Bronchial epithelial cell (primary cell): Measurements from ENCODE around the gene EYA2. TPM values are rescaled to one million over a fixed set of nuclear protein-coding genes. Genes with fewer than 3 reads are reported as not detected.

Experiments used
- DNase-seq: peaks from one replicate; pipeline ENCODE4 v3.0.0-alpha.2; 2010; ENCODE audit warnings: low read depth
- FAIRE-seq: peaks from 2 replicates; lab custom pipeline; 2011; peaks lifted over from hg19 to GRCh38; lab: Jason Lieb, UNC
- H3K27me3 ChIP-seq: 2 replicates; pipeline ENCODE4 v1.5.1; 2011; ENCODE audit warnings: low read length; ENCODE audit not compliant: control insufficient read depth, insufficient read depth
- H3K36me3 ChIP-seq: 2 replicates; pipeline ENCODE4 v1.5.1; 2011; ENCODE audit warnings: low read length; ENCODE audit not compliant: control insufficient read depth, insufficient read depth
- H3K4me3 ChIP-seq: 2 replicates; pipeline ENCODE4 v1.5.1; 2011; ENCODE audit warnings: mild to moderate bottlenecking, low read depth, low read length, control low read depth
- CTCF ChIP-seq: IDR thresholded peaks from 2 replicates; pipeline ENCODE4 v1.5.1; 2011; ENCODE audit warnings: mild to moderate bottlenecking, moderate library complexity, low read length, control low read depth, inconsistent platforms; ENCODE audit not compliant: insufficient read depth, severe bottlenecking
- total RNA-seq: library from RNA; depleted of rRNA; stranded (reverse); fragments of >200 nt; gene quantifications from 2 replicates; pipeline ENCODE4 v1.2.1, GENCODE V29; 2014

Gene EYA2
- total RNA-seq, 1 donor from 2014 or later, result 8.4 TPM

- Histone ChIP-seq H3K36me3 (peaks cover 19% of the 10 kb centered on the region), H3K4me3 (no peak overlapping the region), H3K27me3 (no peaks in the 10 kb centered on the region)
- FAIRE-seq (no peak), DNase-seq (no peak)
- no peak for TF ChIP-seq CTCF
Measured at GRCh38 chr20:47209982-47210381, 315.3 kb downstream of the EYA2 start.

- TF ChIP-seq CTCF, result no peak
- Histone ChIP-seq H3K27me3 (no peaks in the 10 kb centered on the region), H3K4me3 (no peak overlapping the region), H3K36me3 (peaks cover 19% of the 10 kb centered on the region)
- FAIRE-seq, result no peak
- DNase-seq, result no peak
Measured at GRCh38 chr20:47210470-47210869, 315.8 kb downstream of the EYA2 start.

GRCh38 chr20:47211036-47211435 is 316.4 kb downstream of the EYA2 start:
- Histone ChIP-seq H3K27me3 (no peaks in the 10 kb centered on the region), H3K4me3 (no peak overlapping the region), H3K36me3 (peaks cover 24% of the 10 kb centered on the region)
- DNase-seq (no peak), FAIRE-seq (no peak)
- no peak for TF ChIP-seq CTCF

- no peaks in the 10 kb centered on the region for H3K27me3 ChIP-seq
- FAIRE-seq (no peak), DNase-seq (no peak)
- no peak for TF ChIP-seq CTCF
- peaks cover 28% of the 10 kb centered on the region for H3K36me3 ChIP-seq
- no peak overlapping the region for H3K4me3 ChIP-seq
Measured at GRCh38 chr20:47212606-47213207, 318.1 kb downstream of the EYA2 start.

- Histone ChIP-seq H3K27me3 (no peaks in the 10 kb centered on the region), H3K4me3 (no peak overlapping the region), H3K36me3 (peaks cover 30% of the 10 kb centered on the region)
- DNase-seq (no peak), FAIRE-seq (no peak)
- TF ChIP-seq CTCF, result no peak
Measured at GRCh38 chr20:47213966-47214365, 319.3 kb downstream of the EYA2 start.
